Measurements from ENCODE around the gene DPH6.

GRCh38 chr15:35530698-35531097 is 15.3 kb downstream of the DPH6 start:
- TF ChIP-seq CTCF (IDR thresholded peaks at IDR 0.05 in 4 of 5, conservative IDR thresholded peaks at IDR 0.05 in 1 of 5) (no peak), POLR2A (IDR thresholded peaks at IDR 0.05) (no peak)
